ENCODE data around the gene TNRC6A.
"Not testable (repeated sequence)": the region's sequence is repeated elsewhere in the genome, so short reads cannot be mapped to it uniquely, and the experiment has no call there.

The TNRC6A gene

GRCh38 chr16:24837969-24838368 lies 108.5 kb downstream of the TNRC6A start:
- Histone ChIP-seq H3K27me3 (ENCODE audit: insufficient read depth, low read length) (no peaks in the 10 kb centered on the region), H2AFZ (ENCODE audit: low read depth, low read length) (no peak overlapping the region), H3K4me1 (ENCODE audit: insufficient read depth, low read length) (no peaks in the 10 kb centered on the region), H3K4me3 (ENCODE audit: low read length) (no peak overlapping the region), H3K36me3 (ENCODE audit: insufficient read depth, low read length) (no peaks in the 10 kb centered on the region), H3K9me3 (ENCODE audit: low read length) (no peaks in the 10 kb centered on the region)

GRCh38 chr16:24838554-24839266 lies 109.3 kb downstream of the TNRC6A start:
- no peaks in the 10 kb centered on the region for H3K36me3 ChIP-seq (ENCODE audit: insufficient read depth, low read length)
- H3K27me3 ChIP-seq (ENCODE audit: insufficient read depth, low read length), result no peaks in the 10 kb centered on the region
- no peaks in the 10 kb centered on the region for H3K9me3 ChIP-seq (ENCODE audit: low read length)
- no peak overlapping the region for H2AFZ ChIP-seq (ENCODE audit: low read depth, low read length)
- no peaks in the 10 kb centered on the region for H3K4me1 ChIP-seq (ENCODE audit: insufficient read depth, low read length)
- H3K4me3 ChIP-seq (ENCODE audit: low read length), result no peak overlapping the region

DNA sequence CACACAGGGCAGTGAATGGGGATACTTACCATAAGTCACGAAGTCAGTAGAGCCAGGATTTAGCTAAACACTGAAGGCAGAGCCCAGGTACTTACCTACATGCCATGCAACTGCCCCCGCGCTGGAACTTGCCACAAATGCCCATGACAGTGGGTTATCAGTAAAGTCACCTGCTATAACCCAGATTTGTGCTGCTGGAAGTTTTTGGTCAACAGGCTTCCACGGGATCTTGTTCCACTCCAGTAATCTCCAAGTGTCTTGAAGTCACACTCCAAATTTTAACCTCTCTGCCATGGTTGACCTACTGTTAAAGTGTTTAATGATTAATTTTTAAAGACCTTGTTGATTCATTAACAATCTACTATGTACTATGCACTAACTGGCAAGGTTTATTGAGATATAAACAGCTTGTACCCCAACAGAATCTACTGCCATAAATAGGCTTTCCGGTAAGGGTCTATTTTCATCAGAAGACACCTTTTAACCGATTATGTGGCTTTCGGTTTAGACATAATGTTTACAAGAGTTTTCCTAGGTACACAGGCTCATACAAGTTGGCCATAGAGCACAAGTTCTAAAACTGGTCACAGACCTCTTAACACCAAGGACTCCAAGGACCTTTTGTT lies 110.0 kb downstream of the TNRC6A start:
- H3K4me1 ChIP-seq (ENCODE audit: insufficient read depth, low read length), result no peaks in the 10 kb centered on the region
- H2AFZ ChIP-seq (ENCODE audit: low read depth, low read length), result no peak overlapping the region
- no peak overlapping the region for H3K4me3 ChIP-seq (ENCODE audit: low read length)
- no peaks in the 10 kb centered on the region for H3K36me3 ChIP-seq (ENCODE audit: insufficient read depth, low read length)
- H3K27me3 ChIP-seq (ENCODE audit: insufficient read depth, low read length), result no peaks in the 10 kb centered on the region
- no peaks in the 10 kb centered on the region for H3K9me3 ChIP-seq (ENCODE audit: low read length)

DNA sequence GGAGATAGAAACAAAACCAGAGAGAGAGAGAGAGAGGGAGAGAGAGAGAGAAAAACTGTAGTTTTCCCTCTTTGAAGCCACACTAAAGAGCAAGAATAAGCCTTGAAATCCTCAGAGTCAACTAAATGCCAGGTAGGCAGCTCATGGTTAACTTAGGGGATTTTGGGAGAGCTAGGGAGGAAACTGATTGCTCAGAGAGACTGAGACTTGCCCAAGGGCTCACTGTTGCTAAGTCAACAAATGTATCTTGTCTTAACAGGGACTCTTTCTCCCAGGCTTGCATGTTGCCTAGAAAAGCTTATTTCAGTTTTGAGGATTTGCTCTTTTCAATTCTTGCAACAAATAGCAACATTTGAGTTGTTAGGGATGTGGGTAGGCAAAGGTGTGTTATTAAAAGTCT lies 111.8 kb downstream of the TNRC6A start:
- Histone ChIP-seq H3K27me3 (ENCODE audit: insufficient read depth, low read length) (no peaks in the 10 kb centered on the region), H2AFZ (ENCODE audit: low read depth, low read length) (no peak overlapping the region), H3K9me3 (ENCODE audit: low read length) (no peaks in the 10 kb centered on the region), H3K4me3 (ENCODE audit: low read length) (no peak overlapping the region), H3K4me1 (ENCODE audit: insufficient read depth, low read length) (no peaks in the 10 kb centered on the region), H3K36me3 (ENCODE audit: insufficient read depth, low read length) (no peaks in the 10 kb centered on the region)

GRCh38 chr16:24844101-24845030 lies 114.9 kb downstream of the TNRC6A start:
- H3K9me3 ChIP-seq (ENCODE audit: low read length), result no peaks in the 10 kb centered on the region
- no peaks in the 10 kb centered on the region for H3K4me1 ChIP-seq (ENCODE audit: insufficient read depth, low read length)
- no peaks in the 10 kb centered on the region for H3K27me3 ChIP-seq (ENCODE audit: insufficient read depth, low read length)
- H3K36me3 ChIP-seq (ENCODE audit: insufficient read depth, low read length), result no peaks in the 10 kb centered on the region
- no peak overlapping the region for H3K4me3 ChIP-seq (ENCODE audit: low read length)
- H2AFZ ChIP-seq (ENCODE audit: low read depth, low read length), result no peak overlapping the region

DNA sequence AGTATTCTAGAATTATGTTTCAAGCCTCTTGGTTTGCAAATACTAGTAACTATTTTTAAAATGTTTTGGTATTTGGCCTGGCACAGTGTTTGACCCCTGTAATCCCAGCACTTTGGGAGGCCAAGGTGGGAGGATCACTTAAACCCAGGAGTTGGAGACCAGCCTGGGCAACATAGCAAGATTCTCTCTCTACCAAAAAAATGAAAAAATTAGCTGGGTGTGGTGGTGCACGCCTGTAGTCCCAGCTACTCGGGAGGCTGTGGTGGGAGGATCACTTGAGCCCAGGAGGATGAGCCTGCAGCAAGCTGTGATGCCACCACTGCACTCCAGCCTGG lies 115.5 kb downstream of the TNRC6A start:
- not testable (repeated sequence) for H3K9me3 ChIP-seq (ENCODE audit: low read length); H3K27me3 ChIP-seq (ENCODE audit: insufficient read depth, low read length); H2AFZ ChIP-seq (ENCODE audit: low read depth, low read length); H3K4me3 ChIP-seq (ENCODE audit: low read length); H3K4me1 ChIP-seq (ENCODE audit: insufficient read depth, low read length); H3K36me3 ChIP-seq (ENCODE audit: insufficient read depth, low read length)

- no peaks in the 10 kb centered on the region for H3K4me1 ChIP-seq (ENCODE audit: insufficient read depth, low read length)
- no peaks in the 10 kb centered on the region for H3K9me3 ChIP-seq (ENCODE audit: low read length)
- H3K36me3 ChIP-seq (ENCODE audit: insufficient read depth, low read length), result no peaks in the 10 kb centered on the region
- no peak within 1 kb of the TSS for H3K4me3 ChIP-seq (ENCODE audit: low read length)
- no peaks in the 10 kb centered on the region for H3K27me3 ChIP-seq (ENCODE audit: insufficient read depth, low read length)
- no peak within 1 kb of the TSS for H2AFZ ChIP-seq (ENCODE audit: low read depth, low read length)
Measured at GRCh38 chr16:24845726-24846547, 116.5 kb downstream of the TNRC6A start, which contains the start of gene SLC5A11. TSS of gene SLC5A11 (plus strand) at chr16:24845963. CDS start at chr16:24858644, 12,681 bp downstream.

DNA sequence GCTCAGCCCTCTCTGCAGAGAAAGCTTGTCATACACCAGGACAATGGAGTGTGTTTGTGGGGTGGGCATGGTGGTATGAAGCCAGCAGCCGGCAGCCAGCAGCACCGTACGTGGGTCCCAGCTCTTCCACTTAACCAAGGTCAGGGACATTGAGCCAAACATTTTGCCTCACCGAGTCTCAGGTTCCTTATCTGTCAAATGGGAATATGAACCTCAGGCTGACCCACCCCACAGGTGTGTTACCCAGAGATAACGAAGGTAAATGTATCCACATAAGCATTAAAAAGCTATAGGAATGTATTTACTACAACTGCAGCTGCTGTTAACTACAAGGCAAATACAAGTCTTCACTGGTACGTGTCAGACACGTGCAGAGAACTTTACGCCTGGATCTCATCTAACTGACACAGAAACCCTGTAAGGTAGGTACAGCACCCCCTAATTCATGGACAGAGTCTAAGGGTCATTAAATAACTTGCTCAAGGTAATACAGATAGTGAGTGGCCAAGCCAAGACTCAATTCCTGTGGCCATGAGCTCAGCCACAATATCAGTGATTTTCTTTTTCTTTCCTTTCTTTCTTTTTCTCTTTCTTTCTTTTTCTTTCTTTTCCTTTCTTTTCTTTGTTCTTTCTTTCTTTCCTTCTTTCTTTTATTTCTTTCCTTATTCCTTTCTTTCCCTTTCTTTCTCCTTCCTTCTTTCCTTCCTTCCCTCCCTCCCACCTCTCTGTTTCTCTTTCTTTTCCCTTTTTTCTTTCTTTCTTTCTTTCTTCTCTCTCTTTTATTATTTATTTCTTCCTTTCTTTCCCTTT lies 117.3 kb downstream of the TNRC6A start:
- H3K4me3 ChIP-seq (ENCODE audit: low read length), result no peak overlapping the region
- no peaks in the 10 kb centered on the region for H3K36me3 ChIP-seq (ENCODE audit: insufficient read depth, low read length)
- no peaks in the 10 kb centered on the region for H3K27me3 ChIP-seq (ENCODE audit: insufficient read depth, low read length)
- H3K9me3 ChIP-seq (ENCODE audit: low read length), result no peaks in the 10 kb centered on the region
- H3K4me1 ChIP-seq (ENCODE audit: insufficient read depth, low read length), result no peaks in the 10 kb centered on the region
- H2AFZ ChIP-seq (ENCODE audit: low read depth, low read length), result no peak overlapping the region

DNA sequence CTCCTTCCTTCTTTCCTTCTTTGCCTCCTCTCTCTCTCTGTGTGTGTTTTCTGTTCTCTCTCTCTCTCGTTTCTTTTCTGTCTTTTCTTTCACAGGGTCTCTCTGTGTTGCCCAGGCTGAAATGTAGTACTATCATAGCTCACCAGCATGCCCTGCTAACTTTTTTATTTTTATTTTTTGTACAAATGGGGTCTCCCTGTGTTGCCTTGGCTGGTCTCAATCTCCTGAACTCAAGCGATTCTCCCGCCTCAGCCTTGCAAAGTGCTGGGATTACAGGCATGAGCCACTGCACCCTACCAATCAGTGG lies 117.9 kb downstream of the TNRC6A start:
- H2AFZ ChIP-seq (ENCODE audit: low read depth, low read length), result no peak overlapping the region
- H3K36me3 ChIP-seq (ENCODE audit: insufficient read depth, low read length), result no peaks in the 10 kb centered on the region
- no peak overlapping the region for H3K4me3 ChIP-seq (ENCODE audit: low read length)
- H3K27me3 ChIP-seq (ENCODE audit: insufficient read depth, low read length), result no peaks in the 10 kb centered on the region
- no peaks in the 10 kb centered on the region for H3K4me1 ChIP-seq (ENCODE audit: insufficient read depth, low read length)
- H3K9me3 ChIP-seq (ENCODE audit: low read length), result no peaks in the 10 kb centered on the region

DNA sequence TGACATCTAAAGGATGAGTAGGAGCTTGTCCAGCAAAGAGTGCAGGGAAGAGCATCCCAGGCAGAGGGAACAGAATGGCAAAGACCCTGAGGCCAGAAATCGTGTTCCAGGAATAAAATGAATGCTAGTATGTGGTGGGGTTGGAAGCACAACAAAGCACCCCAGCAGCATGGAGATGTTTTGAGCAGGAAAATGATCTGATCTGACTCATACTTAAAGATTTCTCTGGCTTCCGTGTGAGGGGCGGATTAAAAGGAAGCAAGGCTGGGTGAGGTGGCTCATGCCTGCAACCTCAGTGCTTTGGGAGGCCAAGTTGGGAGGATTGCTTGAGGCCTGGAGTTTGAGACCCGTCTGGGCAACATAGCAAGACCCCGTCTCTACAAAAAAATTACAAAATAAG lies 118.6 kb downstream of the TNRC6A start:
- H3K9me3 ChIP-seq (ENCODE audit: low read length), result no peaks in the 10 kb centered on the region
- H3K4me3 ChIP-seq (ENCODE audit: low read length), result no peak overlapping the region
- H2AFZ ChIP-seq (ENCODE audit: low read depth, low read length), result no peak overlapping the region
- H3K4me1 ChIP-seq (ENCODE audit: insufficient read depth, low read length), result no peaks in the 10 kb centered on the region
- no peaks in the 10 kb centered on the region for H3K27me3 ChIP-seq (ENCODE audit: insufficient read depth, low read length)
- H3K36me3 ChIP-seq (ENCODE audit: insufficient read depth, low read length), result no peaks in the 10 kb centered on the region

GRCh38 chr16:24849641-24850040 lies 120.2 kb downstream of the TNRC6A start:
- Histone ChIP-seq H3K9me3 (ENCODE audit: low read length) (no peaks in the 10 kb centered on the region), H3K4me1 (ENCODE audit: insufficient read depth, low read length) (no peaks in the 10 kb centered on the region)

DNA sequence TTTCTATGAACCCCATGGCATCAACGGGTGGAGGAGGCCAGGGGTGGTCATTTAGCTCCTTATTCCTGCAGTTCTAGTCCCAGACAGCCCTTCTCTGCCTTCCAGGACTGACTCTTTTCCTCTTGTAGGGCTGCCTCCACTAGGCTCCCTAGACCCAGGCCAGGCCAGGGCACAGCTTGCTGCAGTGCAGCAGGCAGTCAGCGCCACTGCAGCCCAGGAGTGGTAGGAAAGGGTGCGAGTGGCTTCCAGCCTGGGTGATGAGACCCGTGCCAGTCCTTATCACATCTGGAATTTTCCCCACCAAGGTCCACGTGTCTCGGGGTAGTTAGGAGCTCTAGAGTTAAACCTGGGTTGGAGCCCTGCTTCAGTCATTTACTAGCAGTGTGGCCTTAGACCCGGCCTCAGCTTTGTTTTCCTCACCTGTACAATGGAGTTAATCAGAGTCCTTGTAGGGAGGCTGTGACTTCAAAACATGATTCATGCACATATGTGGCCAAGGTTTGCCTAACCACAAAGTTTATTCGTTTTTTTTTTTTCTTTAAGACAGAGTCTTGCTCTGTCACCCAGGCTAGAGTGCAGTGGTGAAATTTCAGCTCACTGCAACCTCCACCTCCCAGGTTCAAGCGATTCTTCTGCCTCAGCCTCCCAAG lies 121.0 kb downstream of the TNRC6A start:
- H3K4me1 ChIP-seq (ENCODE audit: insufficient read depth, low read length), result no peaks in the 10 kb centered on the region
- no peaks in the 10 kb centered on the region for H3K9me3 ChIP-seq (ENCODE audit: low read length)
- no peaks in the 10 kb centered on the region for H3K27me3 ChIP-seq (ENCODE audit: insufficient read depth, low read length)
- no peak overlapping the region for H2AFZ ChIP-seq (ENCODE audit: low read depth, low read length)
- H3K4me3 ChIP-seq (ENCODE audit: low read length), result no peak overlapping the region
- no peaks in the 10 kb centered on the region for H3K36me3 ChIP-seq (ENCODE audit: insufficient read depth, low read length)

More at GRCh38 chr16:24849641-24850040, 120.2 kb downstream of the TNRC6A start:
- no peaks in the 10 kb centered on the region for H3K27me3 ChIP-seq (ENCODE audit: insufficient read depth, low read length)
- H3K36me3 ChIP-seq (ENCODE audit: insufficient read depth, low read length), result no peaks in the 10 kb centered on the region
- H2AFZ ChIP-seq (ENCODE audit: low read depth, low read length), result no peak overlapping the region
- no peak overlapping the region for H3K4me3 ChIP-seq (ENCODE audit: low read length)

Measured in neuron (in vitro differentiated cells).